HepG2 (cell line): ENCODE measurements around the gene HMGB2. TPM values are rescaled to one million over a fixed set of nuclear protein-coding genes. Genes with fewer than 3 reads are reported as not detected.

Source experiments
- ATAC-seq: fragments of 200-7000 bp; cut with Tn5 transposase; 3 replicates; pipeline ENCODE4 v1.9.1; 2020; ENCODE audit warnings: mild to moderate bottlenecking, moderate library complexity
- BruUV-seq: library from RNA; stranded (reverse); fragments of 400-500 nt; replicated peaks from 2 replicates; lab custom pipeline; 2021; lab: Mats Ljungman, UMichigan
- CTCF ChIA-PET: fragments of 300-600 bp; formaldehyde crosslinking; extraction: SDS; loops from one replicate; lab custom pipeline; 2021; ENCODE audit warnings: low total read pairs, inconsistent platforms, low intra/inter-chr PET ratio; lab: Yijun Ruan, JAX
- POLR2A ChIA-PET: fragments of 350-600 bp; sonication (Branson Sonifier 250); formaldehyde crosslinking; loops from one replicate; lab custom pipeline; 2020; ENCODE audit warnings: antibody characterized with exemption, inconsistent platforms; lab: Yijun Ruan, JAX
- DNase-seq: peaks from one replicate; pipeline ENCODE4 v3.0.0-alpha.2; 2015; ENCODE audit warnings: low spot score
- FAIRE-seq: peaks from 3 replicates; lab custom pipeline; 2011; peaks lifted over from hg19 to GRCh38; lab: Jason Lieb, UNC
- H2AFZ ChIP-seq: one replicate; pipeline ENCODE4 v1.6.1; 2011; ENCODE audit warnings: low read length, inconsistent platforms
- H3K27ac ChIP-seq: fragments of 300-600 bp; 3 replicates; pipeline ENCODE4 v1.8.0; 2011; ENCODE audit warnings: mixed run types, mild to moderate bottlenecking, mixed read lengths, low read length, inconsistent platforms; ENCODE audit not compliant: insufficient read depth; ENCODE audit errors: extremely low read length
- H3K27me3 ChIP-seq, 2 experiments: fragments of 200-600 bp in 1 of 2; 2 replicates in 1 of 2; 3 replicates in 1 of 2; pipeline versions ENCODE4 v1.6.0 to v1.8.0; 2011; ENCODE audit warnings: low read length in 2 of 2, mild to moderate bottlenecking in 2 of 2, moderate library complexity in 2 of 2, inconsistent platforms in 1 of 2; ENCODE audit not compliant: insufficient read depth in 2 of 2, control insufficient read depth in 1 of 2
- H3K36me3 ChIP-seq, 2 experiments: fragments of 200-600 bp in 1 of 2; replicated peaks in 1 of 2; 2 replicates in 1 of 2; 3 replicates in 1 of 2; pipeline versions ENCODE4 v1.5.1 to v1.8.0; 2011; ENCODE audit warnings: low read length in 2 of 2, inconsistent platforms in 1 of 2; ENCODE audit not compliant: insufficient read depth in 2 of 2, control insufficient read depth in 1 of 2
- H3K4me1 ChIP-seq: 2 replicates; pipeline ENCODE4 v1.5.1; 2012; ENCODE audit warnings: low read length, inconsistent platforms; ENCODE audit not compliant: insufficient read depth
- H3K4me2 ChIP-seq: 2 replicates; pipeline ENCODE4 v1.6.0; 2011; ENCODE audit warnings: low read depth, low read length, inconsistent platforms
- H3K4me3 ChIP-seq, 3 experiments: fragments of 200-600 bp in 1 of 3; sonication (generic), shearing (Covaris generic) in 1 of 3; replicated peaks in 1 of 3; 2 replicates each; pipeline ENCODE4 v1.5.1; 2011 to 2016; ENCODE audit warnings: low read length in 3 of 3, inconsistent platforms in 2 of 3, low read depth in 2 of 3, mild to moderate bottlenecking in 2 of 3, control low read depth in 1 of 3, mixed read lengths in 1 of 3; ENCODE audit not compliant: insufficient read depth in 1 of 3
- H3K79me2 ChIP-seq: one replicate; pipeline ENCODE4 v1.6.1; 2011; ENCODE audit warnings: low read length, inconsistent platforms; ENCODE audit not compliant: insufficient read depth
- H3K9ac ChIP-seq: 2 replicates; pipeline ENCODE4 v1.6.0; 2011; ENCODE audit warnings: mild to moderate bottlenecking, low read depth, low read length, inconsistent platforms; ENCODE audit not compliant: insufficient read depth
- H3K9me3 ChIP-seq: 2 replicates; pipeline ENCODE4 v1.5.1; 2012; ENCODE audit warnings: mild to moderate bottlenecking, low read length
- H4K20me1 ChIP-seq: 2 replicates; pipeline ENCODE4 v1.6.0; 2011; ENCODE audit warnings: inconsistent platforms, mild to moderate bottlenecking, low read length, moderate library complexity; ENCODE audit not compliant: insufficient read depth
- RCOR2 ChIP-seq: IDR thresholded peaks from 2 replicates; pipeline ENCODE4 v1.6.1; 2016; ENCODE audit warnings: missing biosample characterization, missing genetic modification reagents
- ZBTB20 ChIP-seq: sonication (generic); formaldehyde crosslinking; IDR thresholded peaks from 2 replicates; pipeline ENCODE4 v1.8.1; 2023; ENCODE audit warnings: missing genetic modification reagents, low read depth, mild to moderate bottlenecking, borderline replicate concordance
- ZBTB8A ChIP-seq: sonication (generic); formaldehyde crosslinking; IDR thresholded peaks from 2 replicates; pipeline ENCODE4 v1.4.0; 2020; ENCODE audit warnings: mild to moderate bottlenecking, low read depth, missing genetic modification reagents, borderline replicate concordance
- ZC3H4 ChIP-seq: sonication (generic); formaldehyde crosslinking; IDR thresholded peaks from 2 replicates; pipeline ENCODE4 v1.4.0; 2020; ENCODE audit warnings: missing genetic modification reagents, borderline replicate concordance
- ZNF589 ChIP-seq: sonication (generic); formaldehyde crosslinking; conservative IDR thresholded peaks from 2 replicates; pipeline ENCODE4 v1.8.0; 2022; ENCODE audit warnings: mild to moderate bottlenecking, moderate library complexity, missing genetic modification reagents
- WGBS: methylation state at CpG from one replicate; pipeline ENCODE4 v1.1.6; 2017; ENCODE audit warnings: low lambda C conversion rate; 5-methylcytosine and 5-hydroxymethylcytosine counted together
- in situ Hi-C: cut with HindIII; loops from 2 replicates; pipeline ENCODE4 v1.10.0; 2017; ENCODE audit warnings: low pct_unique_long_range_greater_than_20kb; ENCODE audit not compliant: extremely low pct_ligation_motif_present
- intact Hi-C: fragments of 100-400 bp; cut with micrococcal nuclease; formaldehyde crosslinking; loops from one replicate; pipeline ENCODE4 v1.10.0; 2022; ENCODE audit not compliant: unreplicated experiment
- polyA plus RNA-seq, 8 experiments: library from polyadenylated mRNA; depleted of rRNA in 3 of 8; stranded (reverse) in 7 of 8; unstranded in 1 of 8; fragments of >200 nt; fragmentation: Illumina TruSeq in 4 of 8; extraction: Trizol in 4 of 8; gene quantifications; 2 replicates each; pipeline versions ENCODE4 v1.2.1 to v1.2.3, GENCODE V29; 2011 to 2016; ENCODE audit warnings: low read depth in 4 of 8, missing spikeins in 1 of 8, mixed read lengths in 1 of 8; ENCODE audit not compliant: insufficient read depth in 1 of 8
- total RNA-seq, 5 experiments: library from RNA; depleted of rRNA; stranded (reverse); fragments of >200 nt; fragmentation: Illumina TruSeq; extraction: Trizol; gene quantifications; 2 replicates each; pipeline ENCODE4 v1.2.3, GENCODE V29; 2016; ENCODE audit warnings: low read depth in 1 of 5
- TF ChIP-seq, protein P1 (sequence below): sonication (generic); formaldehyde crosslinking; conservative IDR thresholded peaks from 2 replicates; pipeline ENCODE4 v1.4.0; 2020; ENCODE audit warnings: mild to moderate bottlenecking, missing genetic modification reagents, moderate library complexity

Gene HMGB2
- total and polyA plus RNA-seq, 2 of the 13 experiments (the other 11 are each of a cell fraction or from before 2014, with no cell fraction given) = 90.5 to 332 TPM

- Histone ChIP-seq H3K9me3 (no peaks in the 10 kb centered on the region), H4K20me1 (no peaks in the 10 kb centered on the region), H3K4me1 (no peaks in the 10 kb centered on the region), H3K36me3 (no peaks in the 10 kb centered on the region), H3K9ac (no peak overlapping the region), H3K27ac (no peak overlapping the region), H3K4me2 (no peak overlapping the region), H3K27me3 (no peaks in the 10 kb centered on the region), H3K79me2 (no peaks in the 10 kb centered on the region), H2AFZ (no peak overlapping the region), H3K4me3 (no peak overlapping the region)
- 45% methylated on average over 3 of the region's 3 CpGs for WGBS
- no TSS peak for BruUV-seq
- POLR2A ChIA-PET = no interaction called here
- no peak for FAIRE-seq
- CTCF ChIA-PET = no interaction called here
- DNase-seq = no peak
- intact Hi-C loops = no loop called here
- TF ChIP-seq ZNF589 (CRISPR knock-in tag) (no peak), ZC3H4 (CRISPR knock-in tag) (no peak), ZBTB20 (CRISPR knock-in tag) (no peak), RCOR2 (CRISPR knock-in tag) (no peak), ZBTB8A (no peak)
- TF ChIP-seq, protein P1, sequence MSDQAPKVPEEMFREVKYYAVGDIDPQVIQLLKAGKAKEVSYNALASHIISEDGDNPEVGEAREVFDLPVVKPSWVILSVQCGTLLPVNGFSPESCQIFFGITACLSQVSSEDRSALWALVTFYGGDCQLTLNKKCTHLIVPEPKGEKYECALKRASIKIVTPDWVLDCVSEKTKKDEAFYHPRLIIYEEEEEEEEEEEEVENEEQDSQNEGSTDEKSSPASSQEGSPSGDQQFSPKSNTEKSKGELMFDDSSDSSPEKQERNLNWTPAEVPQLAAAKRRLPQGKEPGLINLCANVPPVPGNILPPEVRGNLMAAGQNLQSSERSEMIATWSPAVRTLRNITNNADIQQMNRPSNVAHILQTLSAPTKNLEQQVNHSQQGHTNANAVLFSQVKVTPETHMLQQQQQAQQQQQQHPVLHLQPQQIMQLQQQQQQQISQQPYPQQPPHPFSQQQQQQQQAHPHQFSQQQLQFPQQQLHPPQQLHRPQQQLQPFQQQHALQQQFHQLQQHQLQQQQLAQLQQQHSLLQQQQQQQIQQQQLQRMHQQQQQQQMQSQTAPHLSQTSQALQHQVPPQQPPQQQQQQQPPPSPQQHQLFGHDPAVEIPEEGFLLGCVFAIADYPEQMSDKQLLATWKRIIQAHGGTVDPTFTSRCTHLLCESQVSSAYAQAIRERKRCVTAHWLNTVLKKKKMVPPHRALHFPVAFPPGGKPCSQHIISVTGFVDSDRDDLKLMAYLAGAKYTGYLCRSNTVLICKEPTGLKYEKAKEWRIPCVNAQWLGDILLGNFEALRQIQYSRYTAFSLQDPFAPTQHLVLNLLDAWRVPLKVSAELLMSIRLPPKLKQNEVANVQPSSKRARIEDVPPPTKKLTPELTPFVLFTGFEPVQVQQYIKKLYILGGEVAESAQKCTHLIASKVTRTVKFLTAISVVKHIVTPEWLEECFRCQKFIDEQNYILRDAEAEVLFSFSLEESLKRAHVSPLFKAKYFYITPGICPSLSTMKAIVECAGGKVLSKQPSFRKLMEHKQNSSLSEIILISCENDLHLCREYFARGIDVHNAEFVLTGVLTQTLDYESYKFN (CRISPR knock-in tag) = no peak
- no peak for ATAC-seq
- in situ Hi-C loops = loop anchor here (10.0 kb wide), 1 partner anchor 180 kb away; no protein-coding TSS in a partner anchor
Measured at GRCh38 chr4:173314715-173315114, 19.4 kb downstream of the HMGB2 start.
